ENCODE measurements around the gene CST3.
"Not testable (repeated sequence)": the region's sequence is repeated elsewhere in the genome, so short reads cannot be mapped to it uniquely, and the experiment has no call there.

Gene CST3, protein sequence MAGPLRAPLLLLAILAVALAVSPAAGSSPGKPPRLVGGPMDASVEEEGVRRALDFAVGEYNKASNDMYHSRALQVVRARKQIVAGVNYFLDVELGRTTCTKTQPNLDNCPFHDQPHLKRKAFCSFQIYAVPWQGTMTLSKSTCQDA

DNA sequence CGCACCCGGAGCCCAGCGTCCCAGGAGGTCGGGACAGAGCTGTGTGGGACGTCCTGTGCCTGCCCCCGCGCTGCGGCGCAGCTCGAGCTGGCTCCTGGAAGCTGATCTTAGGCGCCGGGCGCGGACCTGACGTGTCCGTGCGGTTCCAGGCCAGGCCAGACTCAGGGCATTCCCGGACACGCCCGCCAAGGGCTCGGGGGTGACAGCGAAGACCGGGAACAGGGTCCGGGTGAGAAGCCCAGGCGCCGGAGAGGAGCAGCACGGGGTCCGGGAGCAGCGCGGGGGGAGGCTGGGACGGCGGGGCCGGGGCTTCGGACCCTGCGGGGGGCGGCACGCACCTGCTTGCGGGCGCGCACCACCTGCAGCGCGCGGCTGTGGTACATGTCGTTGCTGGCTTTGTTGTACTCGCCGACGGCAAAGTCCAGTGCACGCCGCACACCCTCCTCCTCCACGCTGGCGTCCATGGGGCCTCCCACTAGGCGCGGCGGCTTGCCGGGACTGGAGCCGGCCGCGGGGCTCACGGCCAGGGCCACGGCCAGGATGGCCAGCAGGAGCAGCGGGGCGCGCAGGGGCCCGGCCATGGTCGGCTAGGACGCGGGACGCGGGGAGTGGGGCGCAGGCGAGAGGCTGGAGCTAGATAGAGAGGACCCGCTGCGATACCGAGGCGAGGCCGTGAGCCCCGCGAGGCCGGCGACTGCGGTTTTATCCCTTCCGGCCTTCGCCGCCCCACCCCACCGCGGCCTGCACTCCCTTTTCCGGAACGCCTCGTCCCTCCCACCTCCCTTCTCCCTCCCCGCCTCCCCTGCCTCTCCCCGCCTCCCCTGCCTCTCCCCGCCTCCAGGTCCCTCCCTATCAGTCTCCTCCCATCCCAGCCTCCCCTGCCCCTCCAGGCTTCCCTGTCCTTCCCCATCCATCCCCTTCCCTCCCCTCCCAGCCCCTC lies at the start of gene CST3:
CST3 (minus strand) TSS at position 674 of the 940 bp plus-strand sequence; CDS start at position 581, 93 bp downstream.
- H3K36me3 Mint-ChIP-seq = no peaks in the 10 kb centered on the region
- DNase-seq (ENCODE audit: low spot score in 2 of 2) (no peak), ATAC-seq (peak; percentile 4)
- H3K27ac Mint-ChIP-seq = no peak within 1 kb of the TSS
- no peaks in the 10 kb centered on the region for H3K9me3 Mint-ChIP-seq
- H3K4me1 Mint-ChIP-seq = no peaks in the 10 kb centered on the region
- peak within 1 kb of the TSS; percentile 52 for H3K4me3 Mint-ChIP-seq

DNA sequence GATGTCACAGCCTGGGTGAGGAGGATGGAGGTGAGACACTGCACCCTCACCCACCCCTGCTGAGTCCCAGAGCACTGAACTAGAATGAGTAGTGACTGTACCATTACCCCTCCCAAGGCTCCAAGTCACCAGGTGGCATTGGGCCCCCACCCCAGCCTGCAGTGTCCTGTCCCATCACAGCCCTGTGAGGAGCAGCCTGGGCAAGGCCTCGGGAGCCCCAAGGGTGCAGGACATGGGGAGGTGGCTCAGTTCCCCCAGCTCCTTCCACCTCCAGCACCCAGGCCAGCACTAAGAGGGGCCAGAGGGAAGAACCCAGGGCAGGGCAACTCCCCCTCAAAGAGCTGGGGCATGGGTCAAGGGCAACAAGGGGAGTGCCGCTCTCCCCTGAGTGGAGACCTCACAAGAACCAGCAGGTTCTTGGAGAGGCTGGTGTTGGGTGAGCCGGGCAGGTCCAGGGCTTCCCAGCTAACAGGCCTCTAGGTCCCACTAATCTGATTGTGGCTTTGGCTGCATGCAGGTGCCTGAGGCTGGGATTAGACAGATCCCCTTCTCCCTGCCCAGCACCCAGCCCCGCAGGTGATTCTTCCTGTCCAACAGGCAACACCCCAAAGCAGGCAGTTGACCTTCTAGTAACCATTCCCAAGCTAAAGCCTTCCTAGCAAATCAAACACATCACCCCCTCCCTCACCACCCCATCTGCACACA lies 48.4 kb upstream of the CST3 start:
- no peaks in the 10 kb centered on the region for H3K36me3 Mint-ChIP-seq
- no peaks in the 10 kb centered on the region for H3K4me1 Mint-ChIP-seq
- peak in 1 of 2 donors; percentile 29 for DNase-seq (ENCODE audit: low spot score in 2 of 2)
- no peak for ATAC-seq
- no peak overlapping the region for H3K27ac Mint-ChIP-seq
- no peaks in the 10 kb centered on the region for H3K9me3 Mint-ChIP-seq
- H3K4me3 Mint-ChIP-seq = no peak overlapping the region

DNA sequence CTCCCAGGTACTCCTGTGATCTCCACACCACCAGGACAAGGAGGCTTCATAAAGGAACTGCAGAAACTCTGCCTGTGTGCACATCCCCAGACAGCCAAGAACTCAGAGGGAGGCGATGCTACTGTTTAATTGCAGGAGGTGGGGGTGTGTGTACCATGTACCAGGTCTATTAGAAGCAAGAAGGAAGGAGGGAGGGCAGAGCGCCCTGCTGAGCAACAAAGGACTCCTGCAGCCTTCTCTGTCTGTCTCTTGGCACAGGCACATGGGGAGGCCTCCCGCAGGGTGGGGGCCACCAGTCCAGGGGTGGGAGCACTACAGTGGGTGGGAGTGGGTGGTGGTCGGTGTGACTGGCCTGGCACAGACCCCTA lies 47.8 kb upstream of the CST3 start:
- not testable (repeated sequence) for H3K9me3 Mint-ChIP-seq, H3K36me3 Mint-ChIP-seq, H3K4me3 Mint-ChIP-seq, ATAC-seq, H3K27ac Mint-ChIP-seq, H3K4me1 Mint-ChIP-seq
- peak in 1 of 2 donors; percentile 25 for DNase-seq (ENCODE audit: low spot score in 2 of 2)

- no peaks in the 10 kb centered on the region for H3K4me1 Mint-ChIP-seq
- no peak overlapping the region for H3K27ac Mint-ChIP-seq
- no peaks in the 10 kb centered on the region for H3K36me3 Mint-ChIP-seq
- no peaks in the 10 kb centered on the region for H3K9me3 Mint-ChIP-seq
- no peak for ATAC-seq
- H3K4me3 Mint-ChIP-seq = no peak overlapping the region
- DNase-seq (ENCODE audit: low spot score in 2 of 2) = peak in 1 of 2 donors; percentile 43
Measured at GRCh38 chr20:23684261-23684660, 46.5 kb upstream of the CST3 start.

GRCh38 chr20:23683807-23684206 lies 46.1 kb upstream of the CST3 start:
- Mint-ChIP-seq H3K36me3 (no peaks in the 10 kb centered on the region), H3K4me1 (no peaks in the 10 kb centered on the region), H3K27ac (no peak overlapping the region), H3K9me3 (no peaks in the 10 kb centered on the region), H3K4me3 (no peak overlapping the region)
- no peak for ATAC-seq
- DNase-seq (ENCODE audit: low spot score in 2 of 2) = no peak

- Mint-ChIP-seq H3K9me3 (no peaks in the 10 kb centered on the region), H3K4me3 (no peak overlapping the region), H3K36me3 (no peaks in the 10 kb centered on the region), H3K27ac (no peak overlapping the region), H3K4me1 (no peaks in the 10 kb centered on the region)
- no peak for DNase-seq (ENCODE audit: low spot score in 2 of 2)
- no peak for ATAC-seq
Measured at GRCh38 chr20:23683281-23683680, 45.5 kb upstream of the CST3 start.

DNA sequence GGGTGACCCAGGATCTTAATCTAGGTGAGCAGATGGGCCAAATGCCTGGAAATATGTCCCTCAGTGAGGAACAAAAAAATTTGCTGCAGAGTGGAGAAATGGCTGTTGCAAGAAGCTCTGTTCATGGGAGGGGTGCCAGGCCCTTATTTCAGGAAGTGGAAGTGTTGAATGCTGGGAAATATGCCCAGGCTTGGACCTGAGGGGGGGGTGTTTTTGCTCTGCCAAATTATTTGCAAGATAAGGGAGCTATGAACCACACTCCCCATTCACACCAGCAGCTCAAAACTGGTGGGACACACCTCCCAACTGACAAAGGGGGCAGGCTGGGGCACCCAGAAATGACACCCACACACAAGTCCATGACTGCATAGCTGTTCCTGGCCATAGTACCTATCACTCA lies 42.4 kb upstream of the CST3 start:
- Mint-ChIP-seq H3K27ac (no peak overlapping the region), H3K9me3 (no peaks in the 10 kb centered on the region), H3K36me3 (no peaks in the 10 kb centered on the region), H3K4me1 (no peaks in the 10 kb centered on the region), H3K4me3 (no peak overlapping the region)
- ATAC-seq (no peak), DNase-seq (ENCODE audit: low spot score in 2 of 2) (peak in 1 of 2 donors; percentile 20)

GRCh38 chr20:23679133-23680092 lies 41.7 kb upstream of the CST3 start:
- Mint-ChIP-seq H3K36me3 (no peaks in the 10 kb centered on the region), H3K27ac (no peak overlapping the region), H3K4me1 (no peaks in the 10 kb centered on the region), H3K9me3 (no peaks in the 10 kb centered on the region), H3K4me3 (no peak overlapping the region)
- DNase-seq (ENCODE audit: low spot score in 2 of 2) (peak in 1 of 2 donors; percentile 15), ATAC-seq (no peak)

DNA sequence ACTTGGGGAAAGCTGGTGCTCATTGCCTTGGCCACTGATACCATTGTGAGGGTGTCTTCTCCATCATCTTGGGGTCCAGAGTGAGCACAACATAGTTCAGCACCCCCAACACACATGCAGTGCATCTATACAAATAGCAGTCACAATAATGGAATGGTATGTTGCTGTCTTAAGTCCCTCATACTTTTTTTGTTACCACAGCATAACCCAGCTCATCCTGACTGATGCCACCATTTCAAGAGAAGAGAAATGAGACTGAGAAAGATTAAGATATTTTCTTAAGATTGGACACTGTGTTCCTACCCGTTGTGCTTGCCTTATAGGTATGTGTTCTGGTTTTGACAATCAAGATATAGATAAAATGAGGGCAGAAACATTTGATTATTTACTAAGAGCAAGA lies 35.5 kb upstream of the CST3 start:
- Mint-ChIP-seq H3K9me3 (no peaks in the 10 kb centered on the region), H3K27ac (no peak overlapping the region), H3K4me1 (no peaks in the 10 kb centered on the region), H3K36me3 (no peaks in the 10 kb centered on the region), H3K4me3 (no peak overlapping the region)
- no peak for ATAC-seq
- no peak for DNase-seq (ENCODE audit: low spot score in 2 of 2)

- no peaks in the 10 kb centered on the region for H3K36me3 Mint-ChIP-seq
- no peak overlapping the region for H3K27ac Mint-ChIP-seq
- no peak for ATAC-seq
- no peak overlapping the region for H3K4me3 Mint-ChIP-seq
- no peaks in the 10 kb centered on the region for H3K4me1 Mint-ChIP-seq
- H3K9me3 Mint-ChIP-seq = no peaks in the 10 kb centered on the region
- no peak for DNase-seq (ENCODE audit: low spot score in 2 of 2)
Measured at GRCh38 chr20:23672158-23672557, 34.4 kb upstream of the CST3 start.

DNA sequence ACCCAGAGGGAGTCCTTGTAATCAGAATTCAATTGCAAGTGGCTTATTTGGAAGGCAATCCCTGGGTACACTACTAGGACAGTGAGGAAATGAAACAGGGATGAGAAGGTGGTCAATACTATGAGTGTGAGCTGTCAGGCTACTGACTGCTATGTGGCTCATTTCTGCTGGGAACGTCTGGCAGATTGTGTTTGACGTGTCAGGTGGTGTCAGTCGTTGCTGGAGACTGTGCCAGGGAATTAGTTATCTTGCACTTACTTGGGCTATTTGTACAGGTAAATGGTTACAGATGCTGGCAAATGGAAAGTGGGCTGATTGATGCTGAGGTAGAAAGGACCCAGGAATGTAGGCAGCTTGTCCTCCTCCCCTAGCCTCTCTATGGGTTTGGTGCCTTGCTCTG lies 33.7 kb upstream of the CST3 start:
- Mint-ChIP-seq H3K4me1 (no peaks in the 10 kb centered on the region), H3K27ac (no peak overlapping the region), H3K9me3 (no peaks in the 10 kb centered on the region), H3K4me3 (no peak overlapping the region), H3K36me3 (no peaks in the 10 kb centered on the region)
- ATAC-seq (no peak), DNase-seq (ENCODE audit: low spot score in 2 of 2) (no peak)

- Mint-ChIP-seq H3K9me3 (no peaks in the 10 kb centered on the region), H3K27ac (no peak overlapping the region), H3K36me3 (no peaks in the 10 kb centered on the region), H3K4me1 (no peaks in the 10 kb centered on the region), H3K4me3 (no peak overlapping the region)
- DNase-seq (ENCODE audit: low spot score in 2 of 2) (no peak), ATAC-seq (no peak)
Measured at GRCh38 chr20:23670361-23670760, 32.6 kb upstream of the CST3 start.

DNA sequence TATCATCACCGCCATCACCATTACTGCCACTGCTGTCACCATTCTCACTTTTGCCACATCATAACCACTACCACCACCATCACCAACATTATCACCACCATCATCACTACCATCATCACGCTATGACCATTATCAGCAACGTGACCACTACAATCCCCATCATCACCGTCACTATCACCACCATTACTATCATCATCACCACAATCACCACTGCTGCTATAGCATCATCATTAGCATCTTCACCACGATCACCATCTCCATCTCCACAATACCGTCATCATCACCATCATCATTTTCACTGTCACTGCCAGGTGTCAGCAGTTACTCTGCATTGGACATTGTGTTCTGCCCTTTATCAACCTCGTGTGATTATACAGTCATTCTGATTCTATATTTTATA lies 32.1 kb upstream of the CST3 start:
- no peak overlapping the region for H3K27ac Mint-ChIP-seq
- no peaks in the 10 kb centered on the region for H3K36me3 Mint-ChIP-seq
- H3K9me3 Mint-ChIP-seq = no peaks in the 10 kb centered on the region

DNA sequence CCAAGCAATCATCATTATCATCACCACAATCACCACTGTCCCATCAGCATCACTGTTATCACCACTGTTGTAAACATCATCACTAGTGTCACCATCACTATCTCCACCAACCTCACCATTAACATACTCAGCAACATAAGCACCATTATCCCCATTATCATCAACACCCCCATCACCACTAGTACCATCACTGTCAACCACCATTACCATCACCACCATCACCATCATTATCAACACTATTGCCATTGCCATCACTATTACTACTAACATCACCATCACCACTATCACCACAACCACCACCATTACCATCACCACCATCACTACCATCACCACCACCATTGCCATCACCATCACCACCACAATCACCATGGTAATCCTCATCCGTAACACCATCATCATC lies 31.6 kb upstream of the CST3 start:
- no peak for DNase-seq (ENCODE audit: low spot score in 2 of 2)
- ATAC-seq = no peak
- Mint-ChIP-seq H3K4me3 (no peak overlapping the region), H3K36me3 (no peaks in the 10 kb centered on the region), H3K9me3 (no peaks in the 10 kb centered on the region), H3K27ac (no peak overlapping the region), H3K4me1 (no peaks in the 10 kb centered on the region)

More for the DNA sequence above, 32.1 kb upstream of the CST3 start:
- ATAC-seq (peak; percentile 6), DNase-seq (ENCODE audit: low spot score in 2 of 2) (no peak)
- Mint-ChIP-seq H3K4me1 (no peaks in the 10 kb centered on the region), H3K4me3 (no peak overlapping the region)

DNA sequence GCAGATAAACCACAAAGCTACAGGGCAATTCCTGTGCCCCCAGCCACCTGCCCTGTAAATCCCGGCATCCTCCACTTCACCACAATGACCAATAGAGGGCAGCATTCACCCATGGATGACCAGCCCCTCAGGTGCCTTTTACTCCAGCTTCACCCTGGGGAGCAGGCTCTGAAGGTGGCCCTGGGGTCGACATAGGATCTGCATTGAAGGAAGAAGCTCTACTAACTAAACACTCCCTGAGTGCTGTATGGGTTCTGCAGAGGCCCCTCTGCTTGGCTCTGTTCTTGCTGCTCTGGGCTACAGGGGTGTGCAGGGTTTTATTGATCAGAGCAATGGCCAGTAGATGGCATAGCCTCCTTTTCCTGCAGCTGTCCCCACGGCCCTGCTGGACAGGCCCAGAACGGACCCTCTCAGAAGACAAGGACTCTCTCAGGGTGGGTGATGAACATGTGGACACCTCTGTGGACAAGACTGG lies 30.8 kb upstream of the CST3 start:
- H3K27ac Mint-ChIP-seq = no peak overlapping the region
- no peaks in the 10 kb centered on the region for H3K4me1 Mint-ChIP-seq
- H3K4me3 Mint-ChIP-seq = no peak overlapping the region
- no peaks in the 10 kb centered on the region for H3K9me3 Mint-ChIP-seq
- no peaks in the 10 kb centered on the region for H3K36me3 Mint-ChIP-seq
- DNase-seq (ENCODE audit: low spot score in 2 of 2) (peak; percentile 27 to 74), ATAC-seq (peak; percentile 59)

Data from stimulated activated effector memory CD8-positive, alpha-beta T cell treated with anti-CD3 and anti-CD28 coated beads, Interleukin-12 subunit alpha, Interleukin-12 subunit beta, amount 100 ng/mL, for 72 hours (primary cell).